Erythroblast (primary cell): ENCODE results near the gene CIT.

Experiments used
- GATA1 ChIP-seq: IDR thresholded peaks from 2 replicates; pipeline ENCODE4 v1.6.1; 2011; ENCODE audit warnings: low read depth, mild to moderate bottlenecking, control low read depth, low read length, moderate library complexity
- POLR2A ChIP-seq: IDR thresholded peaks from 2 replicates; pipeline ENCODE4 v1.6.1; 2011; ENCODE audit warnings: mild to moderate bottlenecking, low read length

GRCh38 chr12:119676022-119676421 is 201.1 kb downstream of the CIT start:
- TF ChIP-seq POLR2A (no peak), GATA1 (no peak)
